ENCODE measurements around the gene CAND1. TPM values are rescaled to one million over a fixed set of nuclear protein-coding genes. Genes with fewer than 3 reads are reported as not detected.

Gene CAND1
- total and polyA plus RNA-seq, 4 donors: 25.4 to 66.1 (median 45.7) TPM

DNA sequence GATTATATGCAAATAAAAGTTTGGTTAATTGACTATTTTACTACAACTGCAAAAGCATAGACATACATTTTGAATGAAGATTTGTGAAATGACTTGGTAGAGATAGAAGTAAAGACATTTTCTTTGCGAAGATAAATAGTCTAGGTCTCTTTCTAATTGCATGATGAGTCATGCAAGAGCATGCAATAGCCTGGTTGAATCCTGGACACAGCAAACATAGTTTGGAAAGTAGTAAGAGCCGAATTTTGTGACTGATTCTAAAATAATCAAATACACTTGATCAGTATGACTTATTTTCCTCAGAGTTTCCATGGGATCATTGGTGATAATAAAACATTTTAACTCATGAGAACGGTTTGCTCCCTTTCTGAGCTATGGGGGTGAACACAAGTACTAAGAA lies 27.7 kb upstream of the CAND1 start (continued):
- TF ChIP-seq, protein P1, sequence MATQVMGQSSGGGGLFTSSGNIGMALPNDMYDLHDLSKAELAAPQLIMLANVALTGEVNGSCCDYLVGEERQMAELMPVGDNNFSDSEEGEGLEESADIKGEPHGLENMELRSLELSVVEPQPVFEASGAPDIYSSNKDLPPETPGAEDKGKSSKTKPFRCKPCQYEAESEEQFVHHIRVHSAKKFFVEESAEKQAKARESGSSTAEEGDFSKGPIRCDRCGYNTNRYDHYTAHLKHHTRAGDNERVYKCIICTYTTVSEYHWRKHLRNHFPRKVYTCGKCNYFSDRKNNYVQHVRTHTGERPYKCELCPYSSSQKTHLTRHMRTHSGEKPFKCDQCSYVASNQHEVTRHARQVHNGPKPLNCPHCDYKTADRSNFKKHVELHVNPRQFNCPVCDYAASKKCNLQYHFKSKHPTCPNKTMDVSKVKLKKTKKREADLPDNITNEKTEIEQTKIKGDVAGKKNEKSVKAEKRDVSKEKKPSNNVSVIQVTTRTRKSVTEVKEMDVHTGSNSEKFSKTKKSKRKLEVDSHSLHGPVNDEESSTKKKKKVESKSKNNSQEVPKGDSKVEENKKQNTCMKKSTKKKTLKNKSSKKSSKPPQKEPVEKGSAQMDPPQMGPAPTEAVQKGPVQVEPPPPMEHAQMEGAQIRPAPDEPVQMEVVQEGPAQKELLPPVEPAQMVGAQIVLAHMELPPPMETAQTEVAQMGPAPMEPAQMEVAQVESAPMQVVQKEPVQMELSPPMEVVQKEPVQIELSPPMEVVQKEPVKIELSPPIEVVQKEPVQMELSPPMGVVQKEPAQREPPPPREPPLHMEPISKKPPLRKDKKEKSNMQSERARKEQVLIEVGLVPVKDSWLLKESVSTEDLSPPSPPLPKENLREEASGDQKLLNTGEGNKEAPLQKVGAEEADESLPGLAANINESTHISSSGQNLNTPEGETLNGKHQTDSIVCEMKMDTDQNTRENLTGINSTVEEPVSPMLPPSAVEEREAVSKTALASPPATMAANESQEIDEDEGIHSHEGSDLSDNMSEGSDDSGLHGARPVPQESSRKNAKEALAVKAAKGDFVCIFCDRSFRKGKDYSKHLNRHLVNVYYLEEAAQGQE (IDR thresholded peaks at IDR 0.05): no peak
- no peak for TF ChIP-seq GABPA (IDR thresholded peaks at IDR 0.05 in 1 of 2, conservative IDR thresholded peaks at IDR 0.05 in 1 of 2)

DNA sequence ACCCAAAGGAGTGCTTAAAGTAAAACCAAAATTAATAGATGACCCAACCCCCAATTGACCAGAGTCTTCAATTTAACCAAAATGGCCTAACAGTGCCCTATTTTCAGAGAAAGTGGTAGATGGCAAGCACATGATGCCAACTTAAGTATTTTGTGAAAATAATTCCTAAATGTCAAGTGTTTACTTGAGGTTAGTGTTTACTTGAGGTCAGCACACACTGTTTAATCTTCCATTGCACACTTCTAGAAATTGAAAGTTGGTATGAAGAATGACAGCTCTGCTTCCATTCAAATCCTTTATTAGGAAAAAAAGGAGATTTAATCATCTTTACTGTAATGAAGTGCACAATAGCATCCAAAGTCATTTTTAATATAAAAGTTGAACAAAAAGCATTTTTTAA lies 25.9 kb upstream of the CAND1 start:
- H3K9ac ChIP-seq (ENCODE audit: low read depth in 1 of 2, low read length in 2 of 2): no peak overlapping the region
- no peaks in the 10 kb centered on the region for H3K27me3 ChIP-seq (ENCODE audit: control insufficient read depth in 4 of 4, insufficient read depth in 4 of 4, low read length in 3 of 4)
- no peak overlapping the region for H3K4me3 ChIP-seq (ENCODE audit: low read depth in 1 of 3, low read length in 3 of 3)
- no peaks in the 10 kb centered on the region for H3K36me3 ChIP-seq (ENCODE audit: control insufficient read depth in 4 of 4, insufficient read depth in 3 of 4, low read depth in 1 of 4, low read length in 3 of 4)
- no peak for DNase-seq (ENCODE audit: low spot score)
- H3K4me1 ChIP-seq (ENCODE audit: control insufficient read depth in 4 of 4, insufficient read depth in 4 of 4, low read length in 3 of 4): no peaks in the 10 kb centered on the region
- H3K9me3 ChIP-seq (ENCODE audit: control insufficient read depth in 4 of 4, low read length in 3 of 4): no peaks in the 10 kb centered on the region
- no peak overlapping the region for H3K27ac ChIP-seq (ENCODE audit: low read depth in 1 of 2, low read length in 2 of 2)
- TF ChIP-seq RAD21 (IDR thresholded peaks at IDR 0.05) (no peak), YY1 (IDR thresholded peaks at IDR 0.05) (no peak), CTCF (IDR thresholded peaks at IDR 0.05; ENCODE audit: low read depth, low read length, missing input control) (no peak), EGR1 (IDR thresholded peaks at IDR 0.05; ENCODE audit: low read depth in 2 of 2) (no peak), RXRA (IDR thresholded peaks at IDR 0.05) (no peak), FOXA2 (IDR thresholded peaks at IDR 0.05) (no peak), FOXA1 (IDR thresholded peaks at IDR 0.05) (no peak), NR2F2 (IDR thresholded peaks at IDR 0.05) (no peak), SP1 (IDR thresholded peaks at IDR 0.05) (no peak), HNF4G (IDR thresholded peaks at IDR 0.05) (no peak), ATF3 (IDR thresholded peaks at IDR 0.05) (no peak), HNF4A (conservative IDR thresholded peaks at IDR 0.05) (no peak), TAF1 (conservative IDR thresholded peaks at IDR 0.05) (no peak)
- TF ChIP-seq, protein P1 (IDR thresholded peaks at IDR 0.05): no peak
